HG03280 (cell line): ENCODE measurements around the gene LDLRAP1.

Source experiments
- ATAC-seq: cut with Tn5 transposase; IDR thresholded peaks from one replicate; pipeline ENCODE4 v1.9.1; 2021; ENCODE audit warnings: mild to moderate bottlenecking, moderate library complexity; ENCODE audit not compliant: unreplicated experiment

LDLRAP1 gene

DNA sequence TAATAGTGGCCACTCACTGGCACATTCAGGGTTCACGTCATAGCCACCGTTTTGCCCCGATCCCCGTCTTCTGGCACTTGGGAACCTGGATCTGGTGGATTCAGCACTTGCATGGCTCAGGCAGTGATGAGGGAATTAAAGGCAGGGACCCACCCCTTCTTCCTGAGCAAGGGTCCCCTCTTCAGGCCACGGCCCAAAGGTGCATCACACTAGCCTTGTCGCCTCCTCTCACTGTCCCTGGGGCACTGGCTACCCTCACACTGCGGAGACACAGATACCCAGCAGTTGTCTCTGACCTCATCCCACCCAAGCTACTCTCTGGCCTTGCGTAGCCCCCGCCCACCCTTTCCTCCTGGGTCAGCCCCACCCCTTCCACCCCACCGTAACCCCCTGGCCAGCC, 19.9 kb upstream of the LDLRAP1 start:
- ATAC-seq, result no peak

DNA sequence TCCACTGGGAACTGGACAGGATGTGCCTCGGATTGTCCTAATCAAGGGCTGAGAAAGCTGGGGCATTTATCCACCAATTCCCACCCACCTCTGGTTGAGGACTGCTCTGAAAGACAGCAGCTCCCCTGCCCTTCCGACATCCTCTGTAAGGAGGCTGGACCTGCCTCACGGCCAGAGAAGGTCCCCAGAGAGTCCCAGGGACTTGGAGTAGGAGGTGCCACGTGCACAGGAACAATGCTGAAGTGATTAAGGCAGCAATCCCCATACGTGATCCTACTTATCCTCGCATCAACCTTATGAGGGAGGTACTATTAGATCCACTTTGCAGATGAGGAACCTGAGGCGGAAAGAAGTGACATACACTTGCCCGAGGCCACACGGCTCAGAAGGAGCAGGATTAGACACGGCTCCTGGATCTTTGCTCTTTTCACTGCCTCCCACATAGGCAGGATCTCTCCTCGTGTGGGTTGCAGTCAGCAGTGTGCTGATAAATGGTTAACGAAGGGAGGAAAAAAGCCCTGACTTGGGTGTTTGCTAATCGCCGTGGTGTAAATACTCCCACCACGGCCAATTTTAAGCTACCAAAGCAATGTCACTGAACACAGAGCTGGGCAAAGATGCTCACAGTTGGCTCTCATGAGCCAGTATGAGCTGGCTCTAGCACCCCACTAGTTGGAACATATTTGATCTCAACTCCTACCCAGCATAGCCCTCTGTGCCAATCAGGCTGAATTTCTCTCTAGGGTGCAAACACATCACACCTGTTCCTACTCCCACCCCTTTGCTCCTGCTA, 18.6 kb upstream of the LDLRAP1 start:
- ATAC-seq, result no peak

- no peak for ATAC-seq
Measured at GRCh38 chr1:25525361-25525688, 18.1 kb upstream of the LDLRAP1 start.

DNA sequence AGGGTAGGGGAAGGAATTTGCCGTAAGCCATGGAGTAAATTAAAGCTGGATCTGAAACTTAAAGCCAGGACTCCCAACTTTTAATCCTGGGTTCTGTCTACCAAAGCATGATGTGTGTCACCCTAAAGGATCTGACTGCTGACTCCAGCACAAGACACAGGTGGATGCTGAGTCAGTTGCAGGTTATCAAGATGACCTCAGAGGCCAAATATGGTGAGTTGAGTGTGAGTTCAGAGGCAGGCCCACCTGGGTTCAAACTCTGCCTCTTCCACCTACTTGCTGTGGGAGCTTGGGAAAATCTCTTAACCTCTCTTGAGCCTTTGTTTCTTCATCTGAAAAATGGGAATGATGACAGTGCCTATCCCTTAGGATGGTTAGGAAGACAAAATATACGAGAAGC, 16.7 kb upstream of the LDLRAP1 start:
- ATAC-seq, result no peak

- ATAC-seq, result no peak
Measured at GRCh38 chr1:25527226-25527846, 16.1 kb upstream of the LDLRAP1 start.

- ATAC-seq, result no peak
Measured at GRCh38 chr1:25527946-25528595, 15.3 kb upstream of the LDLRAP1 start.

GRCh38 chr1:25528881-25529517, 14.4 kb upstream of the LDLRAP1 start:
- no peak for ATAC-seq

GRCh38 chr1:25529518-25530185, 13.8 kb upstream of the LDLRAP1 start:
- no peak for ATAC-seq

- ATAC-seq, result no peak
Measured at GRCh38 chr1:25530186-25531081, 13.0 kb upstream of the LDLRAP1 start.

- ATAC-seq, result no peak
Measured at GRCh38 chr1:25531082-25531461, 12.3 kb upstream of the LDLRAP1 start.

- ATAC-seq, result no peak
Measured at GRCh38 chr1:25532970-25533369, 10.4 kb upstream of the LDLRAP1 start.

GRCh38 chr1:25533775-25534409, 9.5 kb upstream of the LDLRAP1 start:
- ATAC-seq, result no peak

- ATAC-seq, result no peak
Measured at GRCh38 chr1:25534410-25534788, 9.0 kb upstream of the LDLRAP1 start.

DNA sequence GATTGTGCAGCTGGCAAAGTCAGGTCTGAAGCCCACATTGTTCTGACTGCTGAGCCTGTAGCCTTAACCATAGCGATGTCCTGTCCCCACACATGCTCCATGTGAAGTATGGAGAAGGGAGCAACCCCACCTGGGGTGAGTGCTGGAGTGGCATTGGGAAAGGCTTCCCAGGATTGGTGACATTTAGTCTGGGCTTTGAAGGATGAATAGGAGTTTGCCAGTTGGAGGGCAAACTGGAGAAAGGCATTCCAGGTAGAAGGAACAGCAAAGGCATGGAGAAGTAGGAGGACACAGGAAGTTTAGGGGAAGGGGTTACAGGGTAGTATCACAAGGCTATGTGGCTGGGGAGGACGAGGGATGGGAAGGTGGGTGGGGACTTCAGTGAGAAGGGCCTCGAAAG, 7.3 kb upstream of the LDLRAP1 start:
- no peak for ATAC-seq

DNA sequence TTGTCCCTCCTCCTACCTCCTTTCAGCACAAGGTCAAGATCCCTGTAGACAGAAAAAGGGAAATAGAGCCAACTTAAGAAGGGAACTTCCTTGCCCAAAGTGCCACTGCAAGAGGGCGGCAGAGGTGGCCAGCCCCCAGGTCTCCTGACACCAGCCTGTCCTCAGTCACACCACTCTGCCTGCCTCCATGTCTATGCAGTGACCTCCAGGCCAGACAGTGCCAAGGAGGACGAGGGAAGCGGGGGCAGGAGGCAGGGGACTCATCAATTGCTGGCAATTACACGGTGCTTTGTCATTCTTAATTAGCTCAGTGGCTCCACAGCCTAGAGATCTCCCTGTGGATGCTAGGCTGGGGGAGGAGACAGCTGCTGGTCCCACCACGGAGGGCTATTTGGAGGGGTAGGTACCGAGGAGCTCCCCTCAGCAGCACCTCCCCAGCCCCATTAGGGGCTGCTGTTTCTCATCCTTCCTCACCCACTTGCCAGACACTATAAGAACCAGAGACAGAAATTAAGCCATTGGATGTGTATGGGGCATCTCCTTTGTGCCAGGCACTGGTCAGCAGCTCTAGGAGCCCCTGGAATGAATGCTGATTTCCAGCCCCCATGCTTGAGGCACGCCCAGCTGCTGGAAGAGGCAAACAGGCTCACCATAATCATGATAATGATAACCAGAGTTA, 6.1 kb upstream of the LDLRAP1 start:
- ATAC-seq, result no peak

DNA sequence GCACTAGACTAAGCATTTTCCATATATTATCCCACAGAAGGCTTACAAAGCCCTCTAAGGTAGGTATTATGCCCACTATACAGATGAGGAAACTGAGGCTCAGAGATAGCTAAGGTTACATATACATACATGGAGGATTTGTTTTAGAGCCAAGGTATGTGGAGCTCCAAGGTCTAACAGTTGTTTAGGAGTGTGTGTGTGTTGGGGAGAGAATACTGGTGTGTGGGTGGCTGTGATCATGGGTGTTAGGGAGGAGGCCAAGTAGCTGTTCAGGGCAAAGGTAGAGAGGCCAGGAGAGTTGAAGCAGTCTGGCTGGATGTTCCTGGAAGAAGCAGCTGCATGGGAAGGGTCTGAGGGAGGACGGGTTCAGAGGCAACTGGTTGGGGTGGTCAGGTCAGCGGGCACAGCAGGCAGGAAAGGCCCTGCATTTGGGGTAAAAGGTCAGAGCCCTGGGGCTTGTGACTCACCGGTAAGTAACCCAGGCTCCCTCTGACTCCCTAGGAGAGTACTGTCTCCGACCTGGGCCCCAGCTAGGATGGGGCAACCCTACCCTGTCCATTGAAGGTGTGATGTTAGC, 5.1 kb upstream of the LDLRAP1 start:
- ATAC-seq, result no peak

DNA sequence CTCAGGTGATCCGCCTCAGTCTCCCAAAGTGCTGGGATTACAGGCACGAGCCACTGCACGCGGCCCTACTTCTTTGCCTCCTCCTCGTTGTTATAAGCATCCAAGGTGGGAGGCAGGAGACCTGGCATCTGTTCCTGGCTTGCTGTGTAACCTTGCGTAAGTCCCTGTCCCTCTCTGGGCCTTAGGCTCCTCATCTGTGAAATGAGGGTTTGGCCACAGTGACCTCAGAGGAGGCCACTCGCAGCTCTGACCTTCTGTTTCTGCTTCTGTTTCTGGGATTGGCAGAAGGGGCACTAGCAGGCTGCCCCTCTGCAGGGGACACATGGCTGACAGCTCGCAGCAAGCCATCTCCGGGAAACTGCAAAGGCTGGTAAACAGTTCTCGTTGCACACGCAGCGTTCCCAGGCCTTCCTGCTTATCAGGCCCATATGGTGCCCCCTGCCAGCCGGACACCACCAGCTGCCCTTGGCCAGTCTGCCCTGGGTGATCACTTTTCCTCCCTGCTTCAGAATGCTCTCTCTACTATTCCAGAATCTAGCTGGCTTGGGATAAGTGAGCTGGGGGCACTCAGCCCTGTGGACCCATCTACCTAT, 2.6 kb upstream of the LDLRAP1 start:
- no peak for ATAC-seq

DNA sequence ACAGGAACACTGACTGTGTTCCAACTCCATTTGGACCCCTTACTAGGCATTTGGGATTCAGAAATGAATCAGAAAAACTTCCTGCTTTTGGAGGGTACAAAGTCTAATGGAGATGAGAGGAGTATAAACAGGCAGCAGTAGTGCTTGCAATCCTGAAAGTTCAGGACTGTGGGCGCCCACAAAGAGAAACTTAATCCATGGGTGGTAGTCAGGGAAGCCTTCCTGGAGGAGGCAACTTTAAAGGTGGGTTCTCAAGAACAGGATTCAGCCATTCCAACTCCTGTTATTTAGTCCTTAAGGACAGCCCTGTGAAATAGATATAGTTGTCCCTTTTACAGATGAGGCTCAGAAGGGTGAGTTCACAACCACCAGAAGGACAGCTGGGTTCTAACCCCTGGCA, 2.0 kb upstream of the LDLRAP1 start:
- ATAC-seq, result no peak
